Measurements from ENCODE around the gene PER1. TPM values are rescaled to one million over a fixed set of nuclear protein-coding genes. Genes with fewer than 3 reads are reported as not detected.

Gene PER1
- total and polyA plus RNA-seq, 2 of the 13 experiments (the other 11 are each of a cell fraction or from before 2014, with no cell fraction given), result 2.6 to 3.6 TPM

- Histone ChIP-seq H3K4me2 (ENCODE audit: low read depth, low read length) (peak overlapping the region; percentile 98), H3K9me3 (ENCODE audit: low read length) (no peaks in the 10 kb centered on the region), H3K36me3 (replicated peaks in 1 of 2; ENCODE audit: control insufficient read depth in 1 of 2, insufficient read depth in 2 of 2, low read length in 2 of 2) (no peaks in the 10 kb centered on the region), H3K79me2 (ENCODE audit: insufficient read depth, low read length) (peaks cover 8% of the 10 kb centered on the region), H3K27ac (ENCODE audit: extremely low read length, insufficient read depth, low read length) (peak overlapping the region; percentile 81), H2AFZ (ENCODE audit: low read length) (no peak overlapping the region), H3K27me3 (ENCODE audit: control insufficient read depth in 1 of 2, insufficient read depth in 2 of 2, low read length in 2 of 2) (no peaks in the 10 kb centered on the region; a peak in 1 of 5 replicates), H3K9ac (ENCODE audit: insufficient read depth, low read depth, low read length) (peak overlapping the region; percentile 82), H3K4me3 (replicated peaks in 1 of 3; ENCODE audit: insufficient read depth in 1 of 3, low read depth in 2 of 3, low read length in 3 of 3) (peak overlapping the region; percentile 74 to 93 (median 77)), H4K20me1 (ENCODE audit: insufficient read depth, low read length) (peaks cover 6% of the 10 kb centered on the region), H3K4me1 (ENCODE audit: insufficient read depth, low read length) (peaks cover 39% of the 10 kb centered on the region)
- FAIRE-seq (peak; percentile 98), DNase-seq (ENCODE audit: low spot score) (peak; percentile 99), ATAC-seq (peak; percentile 62)
- intact Hi-C loops (cut with micrococcal nuclease; ENCODE audit: unreplicated experiment) (loop anchor here (1.0 to 5.0 kb wide), 3 partner anchors 34 to 69 kb away; partner anchors contain the start of gene ALOXE3), in situ Hi-C loops (cut with HindIII; ENCODE audit: extremely low pct_ligation_motif_present, low pct_unique_long_range_greater_than_20kb) (loop anchor here (5.0 to 10.0 kb wide), 2 partner anchors 35 to 63 kb away; partner anchors contain the start of gene HES7)
- ChIA-PET CTCF (ENCODE audit: low intra/inter-chr PET ratio, low total read pairs) (interaction anchor here (1.3 kb wide), 1 partner anchor 49 kb away, joined by 6 read pairs; no protein-coding TSS in a partner anchor), POLR2A (interaction anchor here (0.6 to 9.9 kb wide), 11 partner anchors 12 to 248 kb away, joined by 3 to 160 read pairs (median 9); partner anchors contain the start of genes AURKB, CTC1, NDEL1 and PFAS)
- WGBS (ENCODE audit: low lambda C conversion rate), result under 1% methylated on average over 25 of the region's 25 CpGs
- BruUV-seq (replicated peaks), result TSS peak; percentile 100
- TF ChIP-seq ZNF780A (CRISPR knock-in tag; IDR thresholded peaks at IDR 0.05) (no peak), TRIM22 (IDR thresholded peaks at IDR 0.05) (no peak), ZNF614 (CRISPR knock-in tag; IDR thresholded peaks at IDR 0.05; ENCODE audit: borderline replicate concordance) (peak; percentile 38; the same call in 1 of the 2 replicates), ZNF577 (CRISPR knock-in tag; IDR thresholded peaks at IDR 0.05; ENCODE audit: borderline replicate concordance, low read depth) (no peak), KDM4B (CRISPR knock-in tag; IDR thresholded peaks at IDR 0.05) (0 out of 2 replicates have a peak, but pooled peaks have one; percentile 41), ZSCAN9 (CRISPR knock-in tag; IDR thresholded peaks at IDR 0.05; ENCODE audit: borderline replicate concordance) (peak; percentile 75), XBP1 (CRISPR knock-in tag; IDR thresholded peaks at IDR 0.05) (no peak), ZNF546 (CRISPR knock-in tag; conservative IDR thresholded peaks at IDR 0.05) (no peak), PAF1 (CRISPR knock-in tag; IDR thresholded peaks at IDR 0.05) (peak; percentile 67; the same call in 1 of the 2 replicates), TBX3 (IDR thresholded peaks at IDR 0.05; ENCODE audit: borderline replicate concordance) (0 out of 2 replicates have a peak, but pooled peaks have one; percentile 9), ZNF607 (CRISPR knock-in tag; IDR thresholded peaks at IDR 0.05; ENCODE audit: borderline replicate concordance) (peak; percentile 42; the same call in 1 of the 2 replicates), ZNF747 (CRISPR knock-in tag; IDR thresholded peaks at IDR 0.05; ENCODE audit: borderline replicate concordance) (no peak), U2AF1 (optimal IDR thresholded peaks at IDR 0.05; ENCODE audit: low read depth, low read length) (peak; percentile 34), ZNF484 (CRISPR knock-in tag; IDR thresholded peaks at IDR 0.05; ENCODE audit: borderline replicate concordance, low read depth) (no peak), SIN3A (IDR thresholded peaks at IDR 0.05; ENCODE audit: borderline replicate concordance, low read depth, low read length) (peak; percentile 68; the same call in 1 of the 2 replicates), HNF1B (CRISPR knock-in tag; IDR thresholded peaks at IDR 0.05) (no peak), ATF7 (IDR thresholded peaks at IDR 0.05) (no peak), ATF7 (CRISPR knock-in tag; IDR thresholded peaks at IDR 0.05) (no peak), ZNF354B (CRISPR knock-in tag; IDR thresholded peaks at IDR 0.05) (0 out of 2 replicates have a peak, but pooled peaks have one; percentile 49), MXI1 (IDR thresholded peaks at IDR 0.05; ENCODE audit: borderline replicate concordance, low read depth, low read length) (peak; percentile 92; the same call in 2 of the 3 replicates), ZNF12 (CRISPR knock-in tag; IDR thresholded peaks at IDR 0.05) (peak; percentile 4; the same call in 1 of the 2 replicates), POLR2A (IDR thresholded peaks at IDR 0.05; ENCODE audit: insufficient read depth in 1 of 2, low read depth in 2 of 2, low read length in 2 of 2) (peak; percentile 29 to 42; a peak in 1 of 4 replicates)
Observed at GRCh38 chr17:8187517-8188262, 35.5 kb upstream of the PER1 start.

All from HepG2 (cell line).